Measurements from ENCODE around the gene GDA. TPM values are rescaled to one million over a fixed set of nuclear protein-coding genes. Genes with fewer than 3 reads are reported as not detected.
A peak's percentile ranks its signal among the peaks of the same experiment; 100 is the strongest.

Gene GDA
- total RNA-seq, 2 experiments from 2014 or later: not detected

- no peak for ATAC-seq
- Mint-ChIP-seq H3K4me3 (no peak overlapping the region), H3K4me1 (ENCODE audit: low read depth) (no peaks in the 10 kb centered on the region), H3K9me3 (ENCODE audit: insufficient read depth) (no peaks in the 10 kb centered on the region), H3K27ac (no peak overlapping the region), H3K27me3 (ENCODE audit: low read depth) (no peaks in the 10 kb centered on the region), H3K36me3 (ENCODE audit: low read depth) (no peaks in the 10 kb centered on the region)
- DNase-seq: no peak
- ChIA-PET CTCF (no interaction called here), POLR2A (no interaction called here)
Measured at GRCh38 chr9:72193478-72193881, 44.2 kb downstream of the GDA start.

- ChIA-PET CTCF (no interaction called here), POLR2A (no interaction called here)
- no peaks in the 10 kb centered on the region for H3K4me1 Mint-ChIP-seq (ENCODE audit: low read depth)
- no peaks in the 10 kb centered on the region for H3K36me3 Mint-ChIP-seq (ENCODE audit: low read depth)
- H3K4me3 Mint-ChIP-seq: no peak overlapping the region
- H3K27ac Mint-ChIP-seq: no peak overlapping the region
- no peaks in the 10 kb centered on the region for H3K27me3 Mint-ChIP-seq (ENCODE audit: low read depth)
- no peaks in the 10 kb centered on the region for H3K9me3 Mint-ChIP-seq (ENCODE audit: insufficient read depth)
- ATAC-seq (no peak), DNase-seq (no peak)
Measured at GRCh38 chr9:72199238-72199637, 50.0 kb downstream of the GDA start.

GRCh38 chr9:72200452-72200851 is 51.2 kb downstream of the GDA start:
- no peaks in the 10 kb centered on the region for H3K9me3 Mint-ChIP-seq (ENCODE audit: insufficient read depth)
- H3K4me1 Mint-ChIP-seq (ENCODE audit: low read depth): no peaks in the 10 kb centered on the region
- no peak overlapping the region for H3K27ac Mint-ChIP-seq
- CTCF ChIA-PET: no interaction called here
- POLR2A ChIA-PET: no interaction called here
- no peaks in the 10 kb centered on the region for H3K36me3 Mint-ChIP-seq (ENCODE audit: low read depth)
- H3K4me3 Mint-ChIP-seq: no peak overlapping the region
- H3K27me3 Mint-ChIP-seq (ENCODE audit: low read depth): no peaks in the 10 kb centered on the region
- DNase-seq: no peak
- no peak for ATAC-seq

- H3K27me3 Mint-ChIP-seq (ENCODE audit: low read depth): no peaks in the 10 kb centered on the region
- no peak overlapping the region for H3K27ac Mint-ChIP-seq
- no peak overlapping the region for H3K4me3 Mint-ChIP-seq
- DNase-seq: no peak
- no peaks in the 10 kb centered on the region for H3K4me1 Mint-ChIP-seq (ENCODE audit: low read depth)
- no peaks in the 10 kb centered on the region for H3K36me3 Mint-ChIP-seq (ENCODE audit: low read depth)
- CTCF ChIA-PET: no interaction called here
- no peaks in the 10 kb centered on the region for H3K9me3 Mint-ChIP-seq (ENCODE audit: insufficient read depth)
- POLR2A ChIA-PET: no interaction called here
- ATAC-seq: no peak
Measured at GRCh38 chr9:72202009-72202408, 52.8 kb downstream of the GDA start.

GRCh38 chr9:72203205-72203803 is 54.1 kb downstream of the GDA start:
- peak; percentile 57 for ATAC-seq

GRCh38 chr9:72204062-72204461 is 54.8 kb downstream of the GDA start:
- ATAC-seq (no peak), DNase-seq (no peak)
- Mint-ChIP-seq H3K9me3 (ENCODE audit: insufficient read depth) (no peaks in the 10 kb centered on the region), H3K36me3 (ENCODE audit: low read depth) (no peaks in the 10 kb centered on the region), H3K4me3 (no peak overlapping the region), H3K27me3 (ENCODE audit: low read depth) (no peaks in the 10 kb centered on the region), H3K27ac (no peak overlapping the region), H3K4me1 (ENCODE audit: low read depth) (no peaks in the 10 kb centered on the region)
- ChIA-PET POLR2A (no interaction called here), CTCF (interaction anchor here (2.8 kb wide), 1 partner anchor 165 kb away, joined by 9 read pairs; no protein-coding TSS in a partner anchor)

More at GRCh38 chr9:72203205-72203803, 54.1 kb downstream of the GDA start:
- ChIA-PET CTCF (no interaction called here), POLR2A (no interaction called here)
- Mint-ChIP-seq H3K27me3 (ENCODE audit: low read depth) (no peaks in the 10 kb centered on the region), H3K4me1 (ENCODE audit: low read depth) (no peaks in the 10 kb centered on the region), H3K27ac (no peak overlapping the region), H3K4me3 (no peak overlapping the region), H3K36me3 (ENCODE audit: low read depth) (no peaks in the 10 kb centered on the region), H3K9me3 (ENCODE audit: insufficient read depth) (no peaks in the 10 kb centered on the region)
- no peak for DNase-seq

- no peaks in the 10 kb centered on the region for H3K4me1 Mint-ChIP-seq (ENCODE audit: low read depth)
Measured at GRCh38 chr9:72205513-72205912, 56.3 kb downstream of the GDA start.

GRCh38 chr9:72207278-72207677 is 58.0 kb downstream of the GDA start:
- H3K27ac Mint-ChIP-seq: no peak overlapping the region
- no peaks in the 10 kb centered on the region for H3K9me3 Mint-ChIP-seq (ENCODE audit: insufficient read depth)
- ChIA-PET POLR2A (no interaction called here), CTCF (no interaction called here)
- no peak for DNase-seq
- H3K36me3 Mint-ChIP-seq (ENCODE audit: low read depth): no peaks in the 10 kb centered on the region
- no peak for ATAC-seq
- H3K27me3 Mint-ChIP-seq (ENCODE audit: low read depth): peaks cover 8% of the 10 kb centered on the region
- no peaks in the 10 kb centered on the region for H3K4me1 Mint-ChIP-seq (ENCODE audit: low read depth)
- H3K4me3 Mint-ChIP-seq: no peak overlapping the region

More at GRCh38 chr9:72205513-72205912, 56.3 kb downstream of the GDA start:
- ChIA-PET CTCF (interaction anchor here (2.8 kb wide), 1 partner anchor 167 kb away, joined by 9 read pairs; no protein-coding TSS in a partner anchor), POLR2A (no interaction called here)
- no peak overlapping the region for H3K4me3 Mint-ChIP-seq
- H3K9me3 Mint-ChIP-seq (ENCODE audit: insufficient read depth): no peaks in the 10 kb centered on the region
- ATAC-seq (no peak), DNase-seq (no peak)
- H3K27me3 Mint-ChIP-seq (ENCODE audit: low read depth): peaks cover 4% of the 10 kb centered on the region
- no peaks in the 10 kb centered on the region for H3K36me3 Mint-ChIP-seq (ENCODE audit: low read depth)
- H3K27ac Mint-ChIP-seq: no peak overlapping the region

- POLR2A ChIA-PET: no interaction called here
- ATAC-seq (no peak), DNase-seq (no peak)
- CTCF ChIA-PET: no interaction called here
- no peak overlapping the region for H3K4me3 Mint-ChIP-seq
- peaks cover 8% of the 10 kb centered on the region for H3K27me3 Mint-ChIP-seq (ENCODE audit: low read depth)
- H3K4me1 Mint-ChIP-seq (ENCODE audit: low read depth): no peaks in the 10 kb centered on the region
- H3K27ac Mint-ChIP-seq: no peak overlapping the region
- no peaks in the 10 kb centered on the region for H3K9me3 Mint-ChIP-seq (ENCODE audit: insufficient read depth)
- no peaks in the 10 kb centered on the region for H3K36me3 Mint-ChIP-seq (ENCODE audit: low read depth)
Measured at GRCh38 chr9:72210522-72210921, 61.3 kb downstream of the GDA start.

GRCh38 chr9:72211047-72211446 is 61.8 kb downstream of the GDA start:
- Mint-ChIP-seq H3K27ac (no peak overlapping the region), H3K4me3 (no peak overlapping the region), H3K9me3 (ENCODE audit: insufficient read depth) (no peaks in the 10 kb centered on the region), H3K4me1 (ENCODE audit: low read depth) (no peaks in the 10 kb centered on the region), H3K36me3 (ENCODE audit: low read depth) (no peaks in the 10 kb centered on the region), H3K27me3 (ENCODE audit: low read depth) (peaks cover 8% of the 10 kb centered on the region)
- POLR2A ChIA-PET: no interaction called here
- DNase-seq (no peak), ATAC-seq (no peak)
- CTCF ChIA-PET: no interaction called here

GRCh38 chr9:72213906-72214305 is 64.7 kb downstream of the GDA start:
- no peaks in the 10 kb centered on the region for H3K36me3 Mint-ChIP-seq (ENCODE audit: low read depth)
- H3K4me1 Mint-ChIP-seq (ENCODE audit: low read depth): no peaks in the 10 kb centered on the region
- no peak overlapping the region for H3K27ac Mint-ChIP-seq
- ATAC-seq: no peak
- ChIA-PET CTCF (no interaction called here), POLR2A (no interaction called here)
- H3K27me3 Mint-ChIP-seq (ENCODE audit: low read depth): peaks cover 8% of the 10 kb centered on the region
- DNase-seq: no peak
- no peaks in the 10 kb centered on the region for H3K9me3 Mint-ChIP-seq (ENCODE audit: insufficient read depth)
- H3K4me3 Mint-ChIP-seq: no peak overlapping the region

GRCh38 chr9:72217306-72217842 is 68.1 kb downstream of the GDA start:
- no peak overlapping the region for H3K4me3 Mint-ChIP-seq
- no peaks in the 10 kb centered on the region for H3K9me3 Mint-ChIP-seq (ENCODE audit: insufficient read depth)
- no peak for ATAC-seq
- peaks cover 3% of the 10 kb centered on the region for H3K27me3 Mint-ChIP-seq (ENCODE audit: low read depth)
- H3K36me3 Mint-ChIP-seq (ENCODE audit: low read depth): no peaks in the 10 kb centered on the region
- POLR2A ChIA-PET: no interaction called here
- H3K27ac Mint-ChIP-seq: no peak overlapping the region
- no peak for DNase-seq
- CTCF ChIA-PET: interaction anchor here (0.6 kb wide), 1 partner anchor 53 kb away, joined by 3 read pairs; no protein-coding TSS in a partner anchor
- H3K4me1 Mint-ChIP-seq (ENCODE audit: low read depth): no peaks in the 10 kb centered on the region

GRCh38 chr9:72220589-72220988 is 71.3 kb downstream of the GDA start:
- POLR2A ChIA-PET: no interaction called here
- CTCF ChIA-PET: no interaction called here
- Mint-ChIP-seq H3K4me1 (ENCODE audit: low read depth) (no peaks in the 10 kb centered on the region), H3K9me3 (ENCODE audit: insufficient read depth) (no peaks in the 10 kb centered on the region), H3K27me3 (ENCODE audit: low read depth) (peaks cover 7% of the 10 kb centered on the region), H3K4me3 (no peak overlapping the region), H3K27ac (no peak overlapping the region), H3K36me3 (ENCODE audit: low read depth) (no peaks in the 10 kb centered on the region)
- ATAC-seq: no peak
- no peak for DNase-seq
